GM19193 (cell line): ENCODE data around the gene LRRN2.

Source experiments
- POLR2A ChIP-seq: IDR thresholded peaks from 4 replicates; pipeline ENCODE4 v1.6.1; 2011; ENCODE audit not compliant: insufficient read depth, insufficient read length; ENCODE audit errors: extremely low read depth

The LRRN2 gene

DNA sequence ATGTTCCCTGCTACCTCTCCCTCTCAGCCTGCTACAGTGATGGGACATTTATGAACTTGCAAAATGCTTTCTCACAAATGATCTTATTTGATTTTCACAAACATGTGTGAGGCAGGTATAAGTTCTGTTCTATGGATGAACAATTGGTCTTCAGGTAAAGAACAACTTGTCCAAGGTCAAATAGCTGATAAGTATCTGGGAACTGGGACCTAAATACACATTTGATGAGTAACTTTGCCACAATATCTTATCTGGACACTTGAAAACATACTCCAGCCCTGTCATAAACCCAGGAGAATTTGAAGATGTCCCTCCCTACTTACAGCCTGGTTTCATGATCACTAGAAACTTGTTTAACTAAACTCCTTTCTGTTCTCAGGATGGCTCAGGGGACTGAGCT lies 23.0 kb downstream of the LRRN2 start:
- TF ChIP-seq POLR2A = no peak

DNA sequence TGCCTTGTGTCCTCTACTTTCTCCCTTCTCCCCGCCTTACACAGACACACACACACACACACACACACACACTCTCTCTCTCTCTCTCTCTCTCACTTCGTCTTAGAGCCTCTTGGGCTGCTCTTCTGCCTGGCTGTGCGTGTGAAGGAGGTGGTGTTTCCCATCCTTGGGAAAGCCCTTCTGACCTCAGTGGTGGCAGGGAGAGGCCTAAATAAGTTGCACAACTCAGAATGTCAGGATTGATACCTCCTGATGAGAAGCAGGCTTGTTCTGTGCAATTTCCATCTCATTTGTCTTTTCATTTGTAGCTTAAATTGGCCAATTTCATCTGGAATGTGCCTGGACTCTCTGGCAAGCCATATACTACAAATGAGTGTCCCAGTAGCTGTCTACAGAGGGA lies 25.0 kb downstream of the LRRN2 start:
- TF ChIP-seq POLR2A = no peak

DNA sequence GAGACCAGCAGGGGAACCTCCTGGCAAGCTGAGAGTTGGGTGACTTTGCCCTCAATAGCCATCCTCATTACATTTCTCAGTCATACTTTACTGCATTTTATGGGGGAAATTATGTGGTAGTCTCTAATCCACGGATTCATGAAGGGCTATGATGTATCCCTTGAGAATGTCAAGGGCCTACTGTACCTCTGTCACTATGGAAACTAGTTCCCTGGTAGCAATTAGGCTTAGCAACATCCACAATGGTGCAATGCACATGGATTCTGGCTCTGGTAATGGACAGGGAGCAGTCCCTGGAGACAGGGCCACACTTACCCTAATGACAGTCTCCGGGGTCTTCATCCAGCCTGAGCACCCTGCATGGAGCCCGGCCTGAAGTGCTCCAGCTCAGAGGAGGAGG lies 26.5 kb downstream of the LRRN2 start:
- TF ChIP-seq POLR2A = no peak

DNA sequence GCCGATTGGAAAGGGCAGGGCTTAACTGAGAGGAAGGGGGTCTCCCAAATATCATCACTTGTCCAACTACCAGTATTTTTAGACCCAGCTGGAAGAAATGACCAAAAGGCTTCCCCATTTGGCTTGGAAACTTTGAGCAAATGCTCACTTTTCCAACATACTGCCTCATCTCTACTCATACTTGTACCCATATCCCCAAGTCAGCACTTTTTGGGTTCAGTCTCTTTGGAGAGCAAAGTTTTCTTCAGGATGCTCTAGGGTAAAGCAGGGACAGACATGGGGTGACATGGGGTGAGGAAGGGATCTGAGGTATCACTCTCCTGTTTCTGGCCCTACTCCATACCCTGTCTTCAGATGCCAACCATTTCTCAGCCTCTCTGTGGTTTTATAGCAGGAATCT lies 27.2 kb downstream of the LRRN2 start:
- TF ChIP-seq POLR2A = no peak

DNA sequence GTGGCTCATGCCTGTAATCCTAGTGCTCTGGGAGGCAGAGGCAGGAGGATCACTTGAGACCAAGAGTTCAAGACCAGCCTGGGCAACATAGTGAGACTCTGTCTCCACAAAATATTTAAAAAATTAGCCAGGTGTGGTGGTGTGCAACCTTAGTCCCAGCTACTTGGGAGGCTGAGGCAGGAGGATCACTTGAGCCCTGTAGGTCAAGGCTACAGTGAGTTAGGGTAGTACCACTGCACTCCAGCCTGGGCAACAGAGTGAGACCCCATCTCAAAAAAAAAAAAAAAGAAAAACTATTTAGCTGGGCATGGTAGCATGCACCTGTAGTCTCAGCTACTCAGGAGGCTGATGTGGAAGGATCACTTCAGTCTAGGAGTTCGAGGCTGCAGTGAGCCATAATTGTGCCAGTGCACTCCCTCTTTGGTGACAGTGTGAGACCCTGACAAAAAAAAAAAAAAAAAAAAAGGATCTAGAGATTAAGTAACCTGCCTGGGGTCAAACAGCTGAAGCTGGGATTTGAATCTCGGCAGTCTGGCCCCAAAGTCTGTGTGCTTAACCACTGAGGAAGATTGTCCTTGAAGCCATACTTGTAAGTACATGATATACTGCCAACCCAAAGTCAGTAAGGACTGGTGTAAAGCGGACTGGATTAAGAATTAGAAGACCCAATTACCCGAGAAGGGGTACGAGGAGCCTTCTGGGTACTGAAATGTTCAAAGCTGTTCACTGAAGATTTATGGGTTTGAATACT lies 31.8 kb downstream of the LRRN2 start:
- TF ChIP-seq POLR2A = no peak

DNA sequence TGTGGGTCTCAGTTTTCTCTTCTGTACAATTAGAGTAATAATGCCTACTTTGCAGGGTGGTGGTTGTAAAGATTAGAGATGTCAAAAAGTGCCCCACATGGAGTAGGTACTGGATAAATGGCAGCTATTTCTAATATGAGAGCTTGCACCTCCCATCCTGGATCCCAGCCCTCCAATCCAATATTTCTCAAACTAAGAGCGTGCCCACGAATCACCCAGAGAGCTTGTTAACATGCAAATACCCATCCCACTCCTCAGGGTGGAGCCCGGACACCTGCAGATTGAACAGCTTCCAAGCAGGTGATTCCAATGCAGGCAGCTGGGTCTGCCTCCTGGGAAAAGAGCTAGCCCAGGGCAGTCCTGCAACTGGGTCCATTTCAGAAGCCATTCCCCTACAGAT lies 33.0 kb downstream of the LRRN2 start:
- TF ChIP-seq POLR2A = no peak

DNA sequence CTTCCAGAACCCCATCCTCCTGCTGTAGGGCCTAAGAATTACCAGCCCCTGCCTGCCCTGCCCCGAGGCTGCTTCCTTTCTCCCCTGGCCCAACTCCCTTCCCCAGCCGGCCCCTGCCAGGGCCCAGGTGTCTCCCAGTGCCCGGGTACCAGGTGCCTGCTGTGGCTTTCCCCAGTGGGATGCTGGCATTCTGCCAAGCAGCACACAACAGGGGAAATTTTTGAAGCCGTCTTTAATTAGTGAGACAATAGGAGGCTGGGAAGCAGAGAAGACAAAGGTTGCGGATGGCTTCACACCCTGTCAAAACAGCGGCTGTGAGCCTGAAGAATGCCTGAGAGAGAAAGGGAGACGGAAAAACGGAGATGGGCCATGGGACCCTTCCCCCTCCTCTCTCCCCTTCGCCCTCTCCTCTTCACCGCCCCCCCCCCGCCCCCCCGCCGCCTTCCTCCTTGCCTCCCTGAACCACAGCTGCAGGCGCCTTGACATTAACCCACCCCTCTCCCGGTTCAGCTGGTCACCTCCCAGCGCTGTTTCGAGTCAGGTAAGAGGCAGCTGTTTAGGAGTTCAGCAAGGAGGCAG lies 33.6 kb downstream of the LRRN2 start:
- TF ChIP-seq POLR2A = no peak

DNA sequence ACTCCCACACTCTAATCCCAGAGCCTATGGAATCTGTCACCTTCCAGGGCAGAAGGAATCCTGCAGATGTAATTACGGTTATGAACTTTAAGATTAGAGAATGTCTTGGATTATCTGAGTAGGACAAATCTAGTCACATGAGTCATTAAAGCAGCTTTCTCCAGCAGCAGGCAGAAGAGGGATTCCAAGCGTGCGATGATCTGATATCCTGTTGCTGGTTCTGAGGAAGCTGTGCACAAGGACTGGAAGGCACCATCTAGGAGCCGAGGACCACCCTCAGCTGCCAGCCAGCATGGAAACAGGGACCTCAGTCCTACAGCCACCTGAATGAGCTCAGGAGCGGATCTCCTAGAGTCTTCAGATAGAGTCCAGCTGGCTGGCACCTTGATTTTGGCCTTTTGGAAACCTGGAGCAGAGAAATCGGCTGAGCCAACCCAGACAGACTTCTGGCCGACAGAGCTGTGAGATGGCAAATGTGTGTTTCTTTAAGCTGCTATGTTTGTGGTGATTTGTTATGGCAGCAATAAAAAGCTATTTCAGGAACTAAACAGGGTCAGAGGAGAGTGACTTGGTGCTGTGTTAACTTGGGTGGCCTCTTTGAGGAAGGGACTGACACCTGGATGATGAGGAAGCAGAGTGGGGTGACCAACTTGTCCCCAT lies 34.5 kb downstream of the LRRN2 start:
- no peak for TF ChIP-seq POLR2A

DNA sequence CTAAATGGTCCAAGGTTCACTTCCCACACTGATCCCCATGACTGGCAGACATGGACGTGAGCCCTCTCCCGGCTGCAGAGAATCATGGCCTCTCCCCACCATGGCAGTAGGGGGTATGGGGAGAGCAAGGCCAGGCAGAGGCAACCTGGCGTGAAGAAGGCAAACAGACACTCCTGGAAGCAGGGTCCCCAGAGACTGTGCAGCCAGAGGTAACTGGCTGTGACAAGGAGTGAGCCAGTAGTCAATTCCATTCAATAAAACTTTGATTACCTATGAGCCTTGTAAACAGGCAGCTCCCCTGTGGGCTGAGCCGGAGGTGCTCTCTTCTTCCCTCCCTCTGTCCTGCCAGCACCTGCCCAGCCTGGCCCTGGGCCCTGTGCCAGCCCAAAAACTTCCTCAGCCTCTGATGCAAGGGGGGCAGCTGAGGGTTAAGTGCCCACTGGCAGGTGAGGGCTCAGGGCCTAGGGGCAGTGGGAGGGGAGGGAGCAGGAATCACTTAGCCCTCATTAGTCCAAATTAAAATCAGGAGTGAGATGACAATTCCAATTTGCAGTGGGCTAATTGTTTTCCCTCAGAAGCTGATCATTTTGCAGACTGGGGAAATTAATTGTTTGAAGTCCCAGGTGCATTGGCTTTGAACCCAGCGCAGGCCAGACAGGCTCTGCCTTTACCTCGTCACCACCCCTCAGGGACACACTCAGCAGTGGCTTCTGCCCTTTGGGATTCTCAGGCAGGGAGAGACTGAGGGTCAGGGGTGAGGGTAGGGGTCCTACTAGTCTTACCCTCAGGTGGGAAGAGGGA lies 35.6 kb downstream of the LRRN2 start:
- TF ChIP-seq POLR2A = no peak

DNA sequence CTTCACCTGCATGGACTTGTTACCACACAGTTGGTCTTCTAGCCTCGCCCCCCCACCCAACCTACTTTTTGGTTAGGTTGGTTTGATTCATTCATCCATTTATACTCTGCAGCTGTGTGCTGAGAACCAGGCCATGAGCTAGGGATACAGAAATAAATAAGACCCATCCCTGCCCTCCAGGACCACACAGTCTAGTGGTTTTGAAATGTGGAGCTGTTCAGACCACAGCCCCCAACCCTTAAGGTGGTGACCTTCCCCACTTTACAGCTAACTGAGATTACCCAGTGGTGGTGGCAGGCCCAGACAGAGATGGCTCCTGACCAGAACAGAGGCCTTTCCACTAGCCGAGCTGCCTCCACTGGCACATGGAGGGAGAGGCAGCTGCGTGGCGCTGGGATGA lies 37.0 kb downstream of the LRRN2 start:
- no peak for TF ChIP-seq POLR2A

DNA sequence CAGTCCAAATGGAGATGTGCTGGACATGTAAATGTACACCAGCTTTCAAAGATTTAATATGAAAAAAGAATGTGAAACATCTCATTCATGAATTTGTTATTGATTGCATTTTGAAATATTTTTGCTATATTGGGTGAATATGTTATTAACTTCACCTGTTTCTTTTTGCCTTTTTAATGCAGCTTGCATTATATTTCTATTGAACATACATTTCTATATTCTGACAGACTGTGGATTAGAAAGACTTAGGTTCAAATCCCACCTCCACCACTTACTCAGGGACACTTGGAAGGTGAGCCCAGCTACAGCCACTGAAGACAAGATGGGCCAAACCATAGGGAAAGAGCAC lies 37.8 kb downstream of the LRRN2 start:
- no peak for TF ChIP-seq POLR2A

DNA sequence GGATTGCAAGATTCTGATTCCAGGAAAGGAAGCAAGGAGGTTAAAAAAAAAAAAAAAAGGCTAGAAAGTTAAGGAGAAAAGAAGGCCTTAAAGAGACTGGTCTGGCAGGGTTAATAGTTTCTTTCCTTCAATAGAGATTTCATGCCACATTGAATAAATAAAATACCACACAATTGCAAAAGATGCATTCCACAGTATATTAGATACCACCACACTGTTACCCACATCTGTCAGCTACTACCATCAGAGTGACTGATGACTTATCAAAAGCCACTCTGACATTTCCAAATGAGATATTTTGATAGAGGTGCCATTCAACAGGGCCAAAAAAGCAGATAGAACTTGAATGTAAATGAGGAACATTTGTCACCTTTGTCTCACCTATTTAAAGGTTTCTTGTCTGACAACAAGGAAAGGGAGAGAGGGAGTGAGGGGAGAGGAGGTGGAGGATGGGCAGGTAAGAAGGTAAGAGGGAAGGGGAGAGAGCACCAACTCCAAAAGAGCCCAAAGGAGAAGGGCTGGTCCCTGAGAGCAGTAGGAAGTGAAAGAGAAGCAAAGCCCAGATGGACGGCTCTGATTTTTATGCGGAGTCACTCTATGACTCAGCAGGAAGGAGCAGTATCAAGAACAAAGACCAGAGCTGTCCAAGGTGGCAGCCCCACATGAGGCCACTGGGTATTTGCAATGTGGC lies 38.3 kb downstream of the LRRN2 start:
- no peak for TF ChIP-seq POLR2A

DNA sequence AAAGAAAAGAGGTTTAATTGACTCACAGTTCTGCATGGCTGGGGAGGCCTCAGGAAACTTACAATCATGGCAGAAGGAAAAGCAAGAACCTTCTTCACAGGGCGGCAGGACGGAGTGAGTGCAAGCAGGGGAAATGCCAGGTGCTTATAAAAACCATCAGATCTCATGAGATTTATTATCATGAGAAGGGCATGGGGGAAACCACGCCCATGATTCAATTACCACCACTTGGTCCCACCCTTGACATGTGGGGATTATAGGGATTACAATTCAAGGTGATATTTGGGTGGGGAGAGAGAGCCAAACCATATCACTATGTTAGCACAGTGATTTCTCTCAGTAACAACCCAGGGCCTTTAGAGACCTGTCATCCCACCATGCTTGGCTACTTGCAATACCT lies 39.9 kb downstream of the LRRN2 start:
- TF ChIP-seq POLR2A = no peak

DNA sequence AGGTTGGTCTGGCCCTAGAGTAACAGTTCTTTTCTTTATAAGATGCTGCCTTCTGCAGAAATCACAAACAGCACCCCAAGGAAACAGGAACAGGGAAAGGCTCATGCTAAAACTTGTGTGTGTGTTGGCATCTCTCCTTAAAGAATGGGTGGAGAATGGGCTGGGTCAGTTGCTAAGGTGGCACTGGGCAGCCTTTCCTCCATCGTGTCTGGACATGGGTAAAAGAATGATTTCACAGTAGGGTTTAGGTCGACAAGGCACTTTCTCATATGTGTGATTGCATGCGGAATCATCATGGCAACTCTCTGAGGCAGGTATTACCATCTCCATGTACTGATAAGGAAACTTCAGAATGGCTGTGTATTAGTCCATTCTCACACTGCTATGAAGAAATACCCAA lies 40.3 kb downstream of the LRRN2 start:
- TF ChIP-seq POLR2A = no peak

DNA sequence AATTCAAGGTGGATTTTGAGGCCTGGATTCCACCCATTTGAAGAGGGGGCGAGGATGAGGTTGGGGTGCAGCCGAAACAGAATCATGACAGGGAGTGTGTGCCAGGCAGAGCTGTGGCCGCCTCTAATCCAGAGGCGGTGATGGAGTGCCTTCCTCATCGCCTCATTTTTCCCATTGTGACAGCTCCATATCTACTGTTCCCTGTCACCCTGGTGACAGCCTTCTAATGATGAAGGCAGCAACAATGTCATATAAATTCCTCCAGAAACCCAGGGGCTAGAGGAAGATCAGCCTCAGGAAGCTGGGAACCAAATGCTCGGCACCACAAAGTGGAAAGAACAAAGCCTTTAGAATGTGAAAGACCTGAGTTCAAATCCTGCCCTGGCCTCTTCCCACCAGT lies 42.0 kb downstream of the LRRN2 start:
- no peak for TF ChIP-seq POLR2A

DNA sequence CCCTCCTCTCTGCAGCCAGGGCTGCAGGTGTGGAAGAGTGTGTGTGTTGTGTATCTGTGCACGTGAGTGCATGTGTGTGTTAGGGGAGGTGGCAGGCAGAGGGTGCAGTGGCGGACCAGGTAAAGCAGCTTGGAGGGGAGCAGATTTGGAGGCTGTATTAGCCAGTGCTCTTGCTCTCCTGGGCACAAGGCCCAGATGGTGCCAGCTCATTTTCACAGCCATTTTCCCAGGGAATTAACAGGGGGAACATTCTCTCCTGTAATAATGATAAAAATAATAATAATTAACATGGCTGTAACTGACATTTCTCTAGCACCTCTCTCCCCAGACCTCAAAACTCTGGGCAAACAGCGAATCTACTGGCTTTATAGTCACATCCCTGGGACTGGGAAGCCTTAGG lies 43.6 kb downstream of the LRRN2 start:
- no peak for TF ChIP-seq POLR2A

DNA sequence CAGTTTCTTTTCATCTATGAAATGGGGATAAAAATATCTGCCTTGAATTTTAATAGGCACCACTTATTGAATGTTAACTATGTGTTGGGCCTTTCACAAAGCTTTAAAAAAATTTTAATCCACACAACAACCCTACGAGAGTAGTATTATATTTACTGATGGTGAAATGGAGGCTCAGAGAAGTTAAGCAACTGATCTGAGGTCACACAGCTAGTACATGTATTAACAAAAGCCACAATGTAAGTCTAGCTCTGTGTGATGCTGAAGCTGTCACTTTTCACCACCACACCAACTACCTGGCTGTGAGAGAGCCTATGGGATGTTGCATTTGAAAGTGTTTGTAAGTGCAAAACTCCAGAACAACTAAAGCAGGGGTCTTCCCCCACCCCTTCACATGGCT lies 44.1 kb downstream of the LRRN2 start:
- no peak for TF ChIP-seq POLR2A
